T-helper 2 cell treated with Interferon-gamma antibody and Interleukin-4, amounts not matched to agents 100 ng/mL and 5 ng/mL, for 36 hours (primary cell): Measurements from ENCODE around the gene RAB20. TPM values are rescaled to one million over a fixed set of nuclear protein-coding genes. Genes with fewer than 3 reads are reported as not detected.
"Not testable (repeated sequence)": the region's sequence is repeated elsewhere in the genome, so short reads cannot be mapped to it uniquely, and the experiment has no call there.

Source experiments
- intact Hi-C: fragments of 100-400 bp; cut with micrococcal nuclease; formaldehyde crosslinking; loops from one replicate; pipeline ENCODE4 v1.15.1; 2023
- total RNA-seq: library from RNA; stranded (reverse); gene quantifications from 2 replicates; pipeline ENCODE4 v1.2.3, GENCODE V29; 2022

RAB20 gene
- total RNA-seq, 1 donor from 2014 or later = 2.3 TPM

DNA sequence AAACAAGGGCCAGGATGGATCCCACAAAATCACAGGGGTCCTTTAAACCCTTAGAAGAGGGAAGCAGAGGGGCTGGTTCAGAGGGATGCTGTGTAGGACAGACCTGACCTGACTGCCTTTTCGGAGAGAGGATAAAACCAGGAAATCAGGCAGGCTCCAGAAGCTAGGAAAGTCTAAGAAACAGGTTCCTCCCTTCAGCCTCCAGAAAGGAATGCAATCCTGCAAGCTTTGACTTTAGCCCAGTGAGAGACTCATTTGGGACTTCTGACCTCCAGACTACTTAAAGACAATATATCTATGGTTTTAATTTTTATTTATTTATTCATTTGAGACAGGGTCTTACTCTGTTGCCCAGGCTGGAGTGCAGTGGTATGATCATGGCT is 5.3 kb downstream of the RAB20 start:
- intact Hi-C loops = no loop called here

DNA sequence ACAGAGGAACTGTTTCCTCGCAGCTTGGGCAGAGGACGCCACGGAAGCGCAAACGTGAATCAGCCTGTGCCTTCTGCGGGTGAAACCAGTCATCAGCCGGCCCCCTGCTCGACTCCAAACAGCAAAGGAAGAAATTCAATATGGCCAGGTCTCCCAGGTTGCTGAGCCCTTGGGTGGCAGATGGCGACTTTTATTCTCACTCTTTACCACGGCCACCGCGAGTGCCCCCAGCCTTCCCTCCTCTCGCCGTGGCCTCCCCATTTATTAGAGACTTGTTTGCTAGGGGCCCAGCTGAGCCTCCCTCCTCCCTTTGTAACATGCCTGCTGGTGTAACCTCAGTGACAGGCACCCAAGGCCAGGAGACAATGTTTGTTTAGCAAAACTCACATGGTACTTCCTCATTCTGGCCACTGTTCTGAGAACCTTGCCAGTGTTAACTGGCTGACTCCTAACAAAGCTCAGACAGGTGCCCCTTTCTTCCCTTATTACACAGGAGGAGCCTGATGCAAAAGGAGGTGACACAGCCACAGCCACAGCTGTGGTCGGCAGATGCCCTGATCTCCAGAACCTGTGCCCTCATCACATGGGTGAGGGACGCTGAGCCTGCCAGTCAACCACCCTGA is 5.8 kb downstream of the RAB20 start:
- intact Hi-C loops = no loop called here

DNA sequence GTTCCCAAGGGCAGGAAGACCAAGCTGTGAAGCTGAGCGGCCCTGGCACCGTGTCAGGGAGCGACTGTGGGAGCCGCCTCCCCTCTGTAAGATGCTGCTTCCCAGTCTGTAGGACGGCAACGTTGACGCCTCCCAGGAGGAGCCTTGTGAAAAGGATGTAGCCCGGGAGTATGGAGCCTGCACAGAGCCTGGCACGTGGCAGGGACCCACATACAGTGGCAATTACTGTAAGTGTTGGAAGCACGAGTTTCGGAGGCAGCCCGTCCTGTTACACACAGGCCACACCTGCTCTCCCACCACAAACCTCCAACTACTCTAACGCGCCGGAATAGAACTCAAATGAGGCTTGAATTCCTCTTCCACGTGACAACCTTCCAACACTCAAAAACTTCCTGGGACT is 6.6 kb downstream of the RAB20 start:
- intact Hi-C loops = no loop called here

DNA sequence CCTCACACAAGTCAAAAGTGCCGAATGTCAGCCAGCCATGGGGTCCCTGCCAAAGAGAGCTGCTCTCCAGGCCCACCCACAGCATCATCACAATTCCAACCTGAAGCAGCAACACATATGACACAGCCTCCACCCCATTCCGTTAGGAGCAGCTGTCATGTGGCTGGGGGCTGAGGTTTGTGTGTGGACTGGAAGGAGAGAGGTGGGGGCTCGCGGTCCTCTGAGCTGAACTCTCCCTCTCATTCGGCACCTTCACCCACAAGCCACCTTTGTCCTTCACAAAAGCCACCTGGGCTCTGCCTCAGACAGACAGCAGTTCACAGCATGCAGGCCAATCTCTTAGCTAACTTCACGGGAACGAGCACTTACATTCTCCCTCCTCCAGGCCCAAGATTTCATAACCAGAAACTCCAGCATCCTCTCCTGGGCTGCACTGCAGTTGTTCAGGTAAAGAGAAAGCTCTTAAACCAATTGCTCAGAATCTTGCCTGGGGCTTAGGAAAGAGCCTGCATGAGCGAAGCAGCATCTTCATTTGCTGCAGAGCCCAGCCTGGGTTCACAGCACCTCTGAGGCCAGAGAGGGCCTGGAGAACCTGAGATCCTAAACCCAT is 7.2 kb downstream of the RAB20 start:
- intact Hi-C loops = no loop called here

DNA sequence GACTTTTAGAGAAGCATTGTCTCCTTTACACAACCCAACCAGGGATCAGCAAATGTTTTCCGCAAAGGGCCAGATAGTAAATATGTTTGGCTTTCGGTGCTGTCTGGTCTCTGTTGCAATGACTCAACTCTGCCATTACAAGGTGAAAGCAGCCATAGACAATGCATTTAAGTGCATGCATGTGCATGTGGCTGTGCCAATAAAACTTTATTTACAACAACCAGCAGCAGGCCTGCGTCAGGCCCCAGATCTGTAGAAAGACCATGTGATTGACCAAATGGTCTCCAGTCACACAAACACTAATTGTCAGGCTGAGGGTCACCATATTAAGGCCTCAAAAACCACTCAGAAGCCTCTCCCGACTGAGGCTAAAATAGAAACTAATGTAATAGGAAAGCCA is 8.1 kb downstream of the RAB20 start:
- intact Hi-C loops = no loop called here

DNA sequence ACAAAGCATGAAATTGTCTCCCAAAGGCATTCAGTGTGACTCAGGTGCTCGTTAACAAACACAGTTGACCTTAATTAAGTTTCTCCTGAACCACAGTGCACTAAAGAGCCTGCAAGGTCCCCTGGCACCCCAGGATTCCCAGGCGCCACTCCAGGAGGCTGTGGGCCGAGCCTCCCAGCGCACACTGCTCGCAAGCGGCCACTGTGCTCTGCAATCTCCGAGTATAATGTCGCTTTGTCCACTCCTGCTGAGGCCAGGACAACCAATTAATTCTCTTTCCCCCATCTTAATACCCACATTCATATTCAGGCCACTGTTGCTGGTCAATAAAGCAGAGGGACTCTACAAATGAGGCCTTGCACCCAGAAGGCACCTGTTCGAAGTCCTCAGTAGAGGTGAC is 8.8 kb downstream of the RAB20 start:
- intact Hi-C loops = no loop called here

DNA sequence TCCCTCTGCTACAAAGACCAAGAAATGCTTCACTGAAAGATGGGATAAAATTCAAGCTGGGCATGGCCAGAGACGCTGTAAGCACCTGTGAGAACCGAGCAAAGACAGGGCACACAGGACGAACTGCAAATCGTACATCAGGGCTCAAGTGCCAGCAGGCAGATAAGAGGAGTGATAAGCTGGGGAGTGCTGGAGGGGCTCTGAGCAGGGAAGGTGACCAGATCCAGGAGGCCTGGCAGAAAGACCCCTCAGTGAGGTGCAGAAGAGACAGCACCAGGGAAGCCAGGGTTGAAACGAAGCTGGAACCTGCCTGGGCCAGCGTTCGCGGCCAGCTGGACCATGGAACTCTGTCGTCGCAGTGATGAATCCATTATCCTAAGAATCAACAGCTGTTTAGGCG is 10.2 kb downstream of the RAB20 start:
- intact Hi-C loops = no loop called here

DNA sequence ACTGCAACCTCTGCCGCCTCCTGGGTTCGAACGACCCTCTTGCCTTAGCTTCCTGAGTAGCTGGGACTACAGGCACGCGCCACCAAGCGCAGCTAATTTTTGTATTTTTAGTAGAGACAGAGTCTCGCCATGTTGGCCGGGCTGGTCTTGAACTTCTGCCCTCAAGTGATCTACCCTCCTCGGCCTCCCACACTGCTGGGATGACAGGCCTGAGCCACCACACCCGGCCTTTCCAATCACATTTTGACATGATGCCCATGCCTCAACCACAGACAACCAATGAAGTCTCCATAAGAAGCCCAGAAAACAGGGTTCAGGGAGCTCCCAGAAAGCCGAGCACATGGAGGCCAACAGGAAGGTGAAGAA is 11.7 kb downstream of the RAB20 start:
- intact Hi-C loops = no loop called here

DNA sequence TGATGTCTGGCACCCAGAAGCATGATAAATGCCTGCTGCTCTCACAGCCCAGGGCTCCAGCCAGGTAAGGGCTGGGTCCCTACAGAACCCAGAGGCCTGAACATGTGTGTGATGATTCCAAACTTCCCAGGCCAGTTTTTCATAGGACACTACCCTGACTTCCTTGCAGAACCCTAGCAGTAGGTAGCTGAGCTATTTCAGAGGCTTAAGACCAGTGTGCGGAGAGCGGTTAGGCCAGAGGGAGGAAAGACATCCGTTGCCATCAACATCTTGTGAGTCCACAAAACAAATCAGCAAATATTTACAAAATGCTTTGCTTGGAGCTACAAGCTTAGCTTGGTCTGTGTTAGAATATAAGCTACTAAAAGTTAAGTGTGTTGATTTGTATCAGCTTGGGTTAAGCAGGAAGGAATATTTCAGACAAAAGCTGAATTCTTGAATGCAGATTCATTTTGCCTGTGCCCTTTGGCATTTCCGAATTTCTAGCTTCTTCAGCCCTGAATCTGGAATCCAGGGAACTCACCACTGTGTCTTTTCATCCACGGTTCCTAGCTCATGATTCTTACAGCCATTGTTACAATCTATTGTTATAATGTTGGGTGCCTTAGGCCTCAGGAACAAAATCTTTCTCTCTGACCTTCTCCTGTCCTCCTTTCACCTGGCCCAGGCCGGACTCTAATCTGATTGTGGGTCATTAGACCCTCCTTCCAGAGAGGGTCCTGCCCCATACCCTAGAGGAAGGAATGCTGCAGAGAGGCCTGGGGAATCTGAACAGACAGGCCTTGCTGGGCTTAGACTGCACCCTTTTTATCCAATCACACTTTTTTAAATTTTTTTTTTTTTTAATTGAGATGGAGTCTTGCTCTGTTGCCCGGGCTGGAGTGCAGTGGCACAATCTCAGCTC is 12.4 kb downstream of the RAB20 start:
- intact Hi-C loops = no loop called here

DNA sequence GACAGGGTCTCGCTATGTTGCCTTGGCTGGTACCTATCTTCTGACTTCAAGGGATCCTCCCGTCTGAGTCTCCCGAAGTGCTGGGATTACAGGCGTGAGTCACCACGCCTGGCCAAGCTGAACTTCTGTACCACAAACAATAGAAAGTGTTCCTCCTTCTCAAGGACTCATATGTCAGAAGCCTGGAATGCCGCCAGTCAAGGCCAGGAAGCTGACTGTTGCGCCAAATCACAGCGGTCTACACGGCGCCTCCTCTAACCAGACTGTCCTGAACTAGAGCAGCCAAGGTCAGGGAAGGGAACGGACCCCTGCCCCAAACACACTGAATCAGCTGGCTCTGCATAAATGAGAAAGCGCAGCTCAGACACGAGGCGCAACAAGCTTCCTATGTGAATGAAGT is 14.6 kb downstream of the RAB20 start:
- intact Hi-C loops = no loop called here

DNA sequence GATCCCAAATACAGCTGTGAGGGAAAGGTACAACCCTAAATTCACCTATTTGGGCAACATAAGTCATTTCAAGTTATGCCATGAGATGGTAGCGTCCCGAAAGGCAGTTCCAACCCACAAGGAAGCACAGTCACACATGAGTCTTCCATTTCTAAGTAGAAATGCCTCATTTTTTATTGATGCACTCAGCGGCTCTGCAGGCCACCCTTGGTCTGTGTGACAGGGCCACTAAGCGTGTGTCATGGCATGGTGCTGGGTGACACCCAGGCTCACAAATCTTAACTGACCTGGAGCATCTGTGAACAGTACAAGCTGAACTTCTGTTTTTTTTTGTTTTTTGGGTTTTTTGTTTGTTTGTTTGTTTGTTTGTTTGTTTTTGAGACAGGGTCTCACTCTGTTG is 15.1 kb downstream of the RAB20 start:
- intact Hi-C loops = no loop called here

DNA sequence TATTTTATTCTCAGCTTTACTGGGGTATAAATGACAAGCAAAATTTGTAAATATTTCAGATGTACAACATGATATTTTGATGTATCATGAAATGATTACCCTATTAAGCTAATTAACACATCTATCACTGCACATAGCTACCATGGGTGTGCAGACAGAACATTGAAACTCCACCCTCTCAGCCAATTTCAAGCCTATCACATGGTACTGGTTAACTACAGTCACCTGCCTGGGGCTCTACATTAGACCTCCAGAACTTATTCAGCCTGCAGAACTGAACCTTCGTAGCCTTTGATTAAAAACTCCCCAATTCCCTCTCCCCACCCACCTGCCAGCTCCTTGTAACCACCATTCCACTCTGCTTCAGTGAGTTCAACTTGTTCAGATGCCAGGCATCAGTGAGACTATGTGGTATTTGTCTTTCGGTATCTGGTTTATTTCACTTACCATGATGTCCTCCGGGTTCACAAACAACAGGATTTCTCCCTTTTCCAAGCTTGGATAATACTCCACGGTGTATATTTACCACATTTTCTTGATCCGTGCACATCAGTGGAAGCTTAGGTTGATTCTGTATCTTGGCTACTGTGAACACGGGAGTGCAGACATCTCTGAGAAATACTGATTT is 19.2 kb downstream of the RAB20 start:
- intact Hi-C loops = no loop called here

DNA sequence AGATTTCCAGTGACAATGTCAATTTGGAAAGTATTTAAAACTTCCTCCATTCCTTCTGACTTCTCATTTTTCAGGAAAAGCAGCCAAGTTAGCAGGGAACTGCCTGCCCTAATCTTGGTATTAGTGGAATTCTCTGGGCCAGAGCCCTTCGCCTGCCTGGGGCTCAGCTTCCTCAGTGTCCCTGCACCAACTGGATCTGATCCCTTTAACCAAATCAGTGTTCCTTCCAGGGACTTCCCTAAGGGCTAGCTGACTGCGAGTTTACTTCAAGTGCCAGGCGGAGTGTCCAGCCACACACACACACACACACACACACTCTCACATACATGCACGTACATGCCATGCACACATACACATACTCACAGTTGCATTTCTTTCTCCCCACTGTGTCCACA is 20.0 kb downstream of the RAB20 start:
- intact Hi-C loops = no loop called here

DNA sequence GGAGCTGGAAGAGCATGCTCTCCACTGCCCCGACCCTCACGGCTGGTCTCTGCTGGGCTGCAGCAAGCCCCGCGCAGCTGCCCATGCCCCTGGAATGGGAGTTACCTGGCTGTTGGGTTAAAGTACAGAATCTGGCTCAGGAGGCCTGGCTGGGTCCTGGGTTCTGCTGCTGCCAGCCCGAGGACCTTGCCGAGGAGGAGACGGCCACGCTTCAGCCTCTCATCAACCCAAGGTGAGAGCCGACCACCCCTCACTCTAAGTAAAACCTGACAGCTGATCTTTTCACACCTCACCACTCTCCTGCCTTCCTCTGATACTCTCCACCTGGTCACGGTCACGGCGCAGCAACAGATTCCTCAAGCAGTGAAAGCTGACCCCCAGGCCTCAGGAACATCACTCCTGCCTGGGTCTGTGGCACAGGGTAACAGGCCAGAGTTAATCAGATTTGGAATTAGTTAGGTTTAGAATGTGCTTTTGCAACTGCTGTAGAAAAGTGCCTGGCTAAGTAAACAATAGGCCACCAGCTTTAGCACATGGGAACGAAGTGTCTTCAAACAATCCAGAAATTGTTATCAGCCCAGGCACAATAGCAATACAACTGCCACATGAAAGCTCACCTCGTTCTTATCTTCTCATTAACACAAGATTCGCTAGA is 20.5 kb downstream of the RAB20 start:
- intact Hi-C loops = no loop called here

DNA sequence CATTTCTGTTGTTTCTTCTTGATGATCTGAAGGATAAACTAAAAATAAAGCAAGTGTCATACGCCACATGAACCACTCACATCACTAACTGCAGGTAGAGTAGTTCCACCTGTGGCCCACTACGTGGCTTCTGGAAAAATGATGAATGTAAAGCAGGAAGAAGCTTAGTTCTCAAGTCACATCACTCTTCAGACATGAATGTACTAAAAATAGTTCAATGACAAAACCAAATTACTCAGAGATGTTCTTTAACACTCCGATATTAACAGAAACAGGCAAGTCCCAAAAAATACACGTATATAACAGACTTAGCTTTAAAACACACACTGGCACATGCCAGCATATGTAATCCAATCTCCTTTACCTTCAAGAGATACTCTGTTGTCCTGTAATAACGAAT is 21.6 kb downstream of the RAB20 start:
- intact Hi-C loops = no loop called here

DNA sequence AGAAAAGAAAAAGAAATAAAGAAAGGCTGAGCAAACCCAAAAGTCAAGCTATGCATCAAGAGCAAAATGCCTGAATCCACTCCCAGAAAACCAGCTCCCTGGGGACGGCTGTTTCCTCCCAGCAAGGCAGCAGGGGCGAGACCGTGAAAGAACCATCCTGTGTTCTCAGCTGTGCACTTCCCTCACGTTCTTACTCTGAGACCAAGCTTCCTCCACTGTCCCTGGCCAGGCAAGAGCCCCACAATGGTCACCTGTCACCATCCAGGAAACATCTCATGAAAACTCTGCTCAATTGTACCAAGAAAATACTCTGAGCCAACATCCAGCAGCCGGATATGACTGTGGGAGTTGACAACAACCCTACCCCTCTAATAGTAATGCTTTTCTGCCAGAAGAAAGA is 22.9 kb downstream of the RAB20 start:
- intact Hi-C loops = no loop called here

DNA sequence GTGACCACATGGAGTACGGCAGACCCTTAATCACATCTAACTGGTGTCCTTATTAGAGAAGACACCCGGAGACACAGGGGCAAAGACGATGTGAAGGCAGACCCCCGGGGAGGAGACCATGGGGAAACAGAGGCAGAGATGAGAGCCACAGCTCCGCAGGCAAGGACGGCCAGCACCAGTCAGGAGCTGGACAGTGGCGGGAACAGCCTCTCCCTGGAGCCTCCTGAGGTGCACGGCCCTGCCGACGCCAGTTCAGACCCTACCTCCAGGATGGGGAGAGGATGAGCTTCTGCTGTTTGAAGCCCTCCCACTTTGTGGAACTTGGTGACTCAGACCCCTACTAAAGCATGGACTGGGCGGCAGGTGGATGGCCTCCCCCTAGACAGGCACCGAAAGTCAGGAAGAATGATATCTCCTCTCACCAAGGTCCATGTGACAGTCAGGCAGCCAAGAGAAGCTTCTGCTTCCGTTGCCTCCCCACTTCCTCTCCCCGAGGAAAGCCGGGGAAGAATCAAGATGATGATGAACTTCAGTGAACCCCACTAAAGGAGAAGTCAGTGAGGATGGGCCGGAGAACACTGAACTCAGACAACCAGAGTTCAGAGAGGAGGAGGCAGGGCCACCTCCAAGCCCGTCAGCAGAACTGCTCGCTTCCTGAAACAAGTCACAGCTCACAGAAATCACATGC is 25.4 kb downstream of the RAB20 start:
- intact Hi-C loops = no loop called here

DNA sequence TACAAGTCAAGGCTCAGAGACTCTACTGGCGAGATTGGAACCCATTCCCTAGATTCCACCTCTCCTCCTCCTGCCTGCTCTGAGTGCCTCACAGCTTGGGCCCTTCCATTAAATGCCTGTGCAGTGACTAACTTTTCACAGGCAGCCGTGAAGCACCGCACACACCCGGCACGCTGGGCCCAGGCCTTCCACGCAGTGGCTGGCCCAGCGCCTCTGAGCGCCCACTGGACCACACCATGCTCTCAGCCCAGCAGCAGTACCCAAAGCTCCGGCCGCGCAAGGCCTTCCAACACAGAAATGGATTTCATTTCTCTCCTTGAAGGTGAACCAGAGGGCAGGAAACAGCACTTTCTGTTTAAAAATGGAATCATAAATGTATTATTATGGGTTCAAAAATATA is 26.0 kb downstream of the RAB20 start:
- intact Hi-C loops = no loop called here

DNA sequence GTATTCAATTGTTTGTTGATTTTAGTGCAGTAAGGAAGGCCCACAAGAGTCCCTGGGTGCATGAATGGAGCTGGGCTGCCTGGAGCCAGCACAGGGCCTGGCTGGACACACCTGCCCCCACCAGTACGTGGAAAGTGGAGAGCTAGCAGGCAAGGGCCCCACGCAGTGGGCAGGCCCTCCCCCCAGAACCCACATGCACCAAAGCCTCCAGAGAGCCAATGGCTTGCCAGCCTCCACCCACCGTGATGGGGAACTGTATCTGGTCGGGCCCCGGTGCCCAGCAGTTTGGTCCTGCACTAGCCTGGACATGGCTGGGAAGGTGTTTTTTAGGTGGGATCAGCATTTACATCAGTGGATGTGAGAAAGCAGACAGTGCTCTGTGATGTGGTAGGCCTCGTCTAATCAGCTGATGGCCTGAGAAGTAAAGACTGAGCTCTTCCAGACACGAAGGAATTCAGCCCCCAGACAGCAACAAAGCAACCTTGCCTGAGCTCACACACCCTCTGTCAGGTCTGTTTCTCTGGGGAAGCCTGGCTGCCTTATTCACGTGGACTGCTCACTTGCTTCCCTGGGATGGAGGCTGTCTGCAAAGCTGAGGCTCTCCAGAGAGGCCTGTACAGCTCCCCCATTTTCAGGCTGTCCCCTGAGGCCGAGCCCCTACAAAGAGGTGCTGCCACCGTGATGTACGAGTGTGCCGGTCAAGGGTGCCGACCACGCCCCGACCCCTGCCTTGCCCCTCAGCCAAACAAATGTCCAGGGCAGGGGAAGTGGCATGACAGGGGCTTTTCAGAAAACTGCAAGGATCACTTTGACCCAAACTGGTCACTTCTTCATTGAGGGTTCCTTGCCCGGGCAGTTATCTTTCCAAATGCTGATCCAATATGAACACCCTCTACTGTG is 27.5 kb downstream of the RAB20 start:
- intact Hi-C loops = no loop called here

DNA sequence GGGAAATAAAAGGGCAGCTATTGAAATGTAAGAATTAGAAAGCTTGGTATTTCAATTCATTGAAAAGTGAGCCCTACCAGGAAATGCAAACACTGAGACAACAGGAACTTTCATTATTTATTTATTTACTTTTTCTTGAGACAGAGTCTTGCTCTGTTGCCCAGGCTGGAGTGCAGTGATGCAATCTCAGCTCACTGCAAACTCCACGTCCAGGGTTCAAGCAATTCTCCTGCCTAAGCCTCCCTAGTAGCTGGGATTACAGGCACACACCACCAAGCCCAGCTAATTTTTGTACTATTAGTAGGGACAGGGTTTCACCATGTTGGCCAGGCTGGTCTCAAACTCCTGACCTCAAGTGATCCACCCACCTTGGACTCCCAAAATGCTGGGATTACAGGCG is 29.3 kb downstream of the RAB20 start:
- intact Hi-C loops = not testable (repeated sequence)
